Measurements from ENCODE around the gene DISC1.

Gene DISC1

DNA sequence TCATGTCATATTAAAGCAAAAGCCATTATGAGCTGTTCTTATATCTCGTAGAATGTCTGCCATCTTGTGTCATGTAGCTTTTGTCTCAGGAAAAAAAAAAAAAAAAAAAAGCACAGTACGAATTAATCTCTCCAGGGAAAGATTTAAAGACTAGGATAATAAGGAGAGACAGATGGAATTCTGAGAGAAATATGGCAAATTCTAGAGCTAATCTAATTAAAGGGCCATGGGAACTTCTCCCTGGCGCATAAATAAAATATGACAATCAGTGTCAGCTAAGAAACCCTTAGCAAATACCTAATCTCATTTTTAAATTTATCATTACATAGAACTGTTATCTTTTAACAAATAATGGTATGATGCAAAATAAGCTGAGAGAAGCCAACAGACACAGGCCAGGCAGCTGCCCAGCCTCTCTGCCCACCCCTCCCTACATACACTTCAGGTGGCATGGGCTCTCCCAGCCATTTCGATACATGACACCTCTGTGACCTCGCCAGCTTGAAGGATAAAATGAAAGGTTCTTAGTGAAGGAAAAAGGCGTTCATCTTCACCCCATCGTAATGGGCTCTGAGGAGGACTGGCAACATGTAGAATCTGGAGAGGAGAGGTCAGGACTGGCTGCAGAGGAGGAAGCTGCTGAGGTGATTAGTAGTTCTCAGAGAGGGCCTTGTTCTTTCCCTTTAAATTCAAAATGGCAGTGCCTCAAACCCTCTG, 39.8 kb downstream of the DISC1 start:
- Histone ChIP-seq H3K36me3 (ENCODE audit: low read length) (no peaks in the 10 kb centered on the region), H3K27me3 (ENCODE audit: low read length) (no peaks in the 10 kb centered on the region), H4K20me1 (ENCODE audit: low read depth, low read length) (no peaks in the 10 kb centered on the region), H3K9me3 (ENCODE audit: insufficient read depth, low read length) (0 out of 2 replicates have a peak, but pooled peaks cover 3% of the 10 kb centered on the region), H2AFZ (ENCODE audit: low read depth, low read length, severe bottlenecking) (no peak overlapping the region), H3K4me2 (ENCODE audit: low read depth, low read length, poor library complexity, severe bottlenecking) (no peak overlapping the region), H3K27ac (ENCODE audit: low read depth, low read length) (no peak overlapping the region), H3F3A (ENCODE audit: insufficient read depth) (no peaks in the 10 kb centered on the region), H3K79me2 (ENCODE audit: insufficient read depth, low read length) (no peaks in the 10 kb centered on the region), H3K9ac (ENCODE audit: low read length) (no peak overlapping the region), H3K4me3 (ENCODE audit: insufficient read depth, low read length, poor library complexity, severe bottlenecking) (no peak overlapping the region), H3K9me2 (replicated peaks; ENCODE audit: insufficient read depth, low read length) (no peaks in the 10 kb centered on the region)
- TF ChIP-seq, protein P1, sequence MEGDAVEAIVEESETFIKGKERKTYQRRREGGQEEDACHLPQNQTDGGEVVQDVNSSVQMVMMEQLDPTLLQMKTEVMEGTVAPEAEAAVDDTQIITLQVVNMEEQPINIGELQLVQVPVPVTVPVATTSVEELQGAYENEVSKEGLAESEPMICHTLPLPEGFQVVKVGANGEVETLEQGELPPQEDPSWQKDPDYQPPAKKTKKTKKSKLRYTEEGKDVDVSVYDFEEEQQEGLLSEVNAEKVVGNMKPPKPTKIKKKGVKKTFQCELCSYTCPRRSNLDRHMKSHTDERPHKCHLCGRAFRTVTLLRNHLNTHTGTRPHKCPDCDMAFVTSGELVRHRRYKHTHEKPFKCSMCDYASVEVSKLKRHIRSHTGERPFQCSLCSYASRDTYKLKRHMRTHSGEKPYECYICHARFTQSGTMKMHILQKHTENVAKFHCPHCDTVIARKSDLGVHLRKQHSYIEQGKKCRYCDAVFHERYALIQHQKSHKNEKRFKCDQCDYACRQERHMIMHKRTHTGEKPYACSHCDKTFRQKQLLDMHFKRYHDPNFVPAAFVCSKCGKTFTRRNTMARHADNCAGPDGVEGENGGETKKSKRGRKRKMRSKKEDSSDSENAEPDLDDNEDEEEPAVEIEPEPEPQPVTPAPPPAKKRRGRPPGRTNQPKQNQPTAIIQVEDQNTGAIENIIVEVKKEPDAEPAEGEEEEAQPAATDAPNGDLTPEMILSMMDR (IDR thresholded peaks at IDR 0.05; ENCODE audit: insufficient read depth, low read length, poor library complexity, severe bottlenecking): no peak
- no peak for TF ChIP-seq EZH2phosphoT487 (conservative IDR thresholded peaks at IDR 0.05; ENCODE audit: low read length)

- Histone ChIP-seq H3K36me3 (ENCODE audit: low read length) (no peaks in the 10 kb centered on the region), H3K9me2 (replicated peaks; ENCODE audit: insufficient read depth, low read length) (no peaks in the 10 kb centered on the region), H3F3A (ENCODE audit: insufficient read depth) (no peaks in the 10 kb centered on the region), H4K20me1 (ENCODE audit: low read depth, low read length) (no peaks in the 10 kb centered on the region), H3K79me2 (ENCODE audit: insufficient read depth, low read length) (no peaks in the 10 kb centered on the region), H3K9ac (ENCODE audit: low read length) (no peak overlapping the region), H3K9me3 (ENCODE audit: insufficient read depth, low read length) (0 out of 2 replicates have a peak, but pooled peaks cover 5% of the 10 kb centered on the region), H3K27me3 (ENCODE audit: low read length) (no peaks in the 10 kb centered on the region), H3K4me2 (ENCODE audit: low read depth, low read length, poor library complexity, severe bottlenecking) (no peak overlapping the region), H2AFZ (ENCODE audit: low read depth, low read length, severe bottlenecking) (no peak overlapping the region), H3K27ac (ENCODE audit: low read depth, low read length) (no peak overlapping the region), H3K4me3 (ENCODE audit: insufficient read depth, low read length, poor library complexity, severe bottlenecking) (no peak overlapping the region)
- TF ChIP-seq EZH2phosphoT487 (conservative IDR thresholded peaks at IDR 0.05; ENCODE audit: low read length): no peak
- TF ChIP-seq, protein P1 (IDR thresholded peaks at IDR 0.05; ENCODE audit: insufficient read depth, low read length, poor library complexity, severe bottlenecking): no peak
Measured at GRCh38 chr1:231666937-231667608, 40.5 kb downstream of the DISC1 start.

- no peak overlapping the region for H3K4me2 ChIP-seq (ENCODE audit: low read depth, low read length, poor library complexity, severe bottlenecking)
- H3K27me3 ChIP-seq (ENCODE audit: low read length): no peaks in the 10 kb centered on the region
- no peaks in the 10 kb centered on the region for H3K9me2 ChIP-seq (replicated peaks; ENCODE audit: insufficient read depth, low read length)
- no peak overlapping the region for H3K4me3 ChIP-seq (ENCODE audit: insufficient read depth, low read length, poor library complexity, severe bottlenecking)
- no peaks in the 10 kb centered on the region for H3K36me3 ChIP-seq (ENCODE audit: low read length)
- H3F3A ChIP-seq (ENCODE audit: insufficient read depth): no peaks in the 10 kb centered on the region
- no peak overlapping the region for H2AFZ ChIP-seq (ENCODE audit: low read depth, low read length, severe bottlenecking)
- H3K79me2 ChIP-seq (ENCODE audit: insufficient read depth, low read length): no peaks in the 10 kb centered on the region
- no peak overlapping the region for H3K27ac ChIP-seq (ENCODE audit: low read depth, low read length)
- TF ChIP-seq, protein P1 (IDR thresholded peaks at IDR 0.05; ENCODE audit: insufficient read depth, low read length, poor library complexity, severe bottlenecking): no peak
- TF ChIP-seq EZH2phosphoT487 (conservative IDR thresholded peaks at IDR 0.05; ENCODE audit: low read length): no peak
- H3K9ac ChIP-seq (ENCODE audit: low read length): no peak overlapping the region
- no peaks in the 10 kb centered on the region for H4K20me1 ChIP-seq (ENCODE audit: low read depth, low read length)
- 0 out of 2 replicates have a peak, but pooled peaks cover 5% of the 10 kb centered on the region for H3K9me3 ChIP-seq (ENCODE audit: insufficient read depth, low read length)
Measured at GRCh38 chr1:231667896-231668506, 41.4 kb downstream of the DISC1 start.
